Peyer's patch (tissue), 4 donors: ENCODE results near the gene HTR2C. TPM values are rescaled to one million over a fixed set of nuclear protein-coding genes. Genes with fewer than 3 reads are reported as not detected.
"Not testable (repeated sequence)": the region's sequence is repeated elsewhere in the genome, so short reads cannot be mapped to it uniquely, and the experiment has no call there.

Source experiments
- DNase-seq, 3 donors: peaks; one replicate each; pipeline ENCODE4 v3.0.0-alpha.2; 2017 to 2019
- H3K27ac ChIP-seq, 4 donors: fragments of 200-600 bp; sonication (generic); one replicate each; pipeline ENCODE4 v1.5.1; 2016 to 2019
- H3K27me3 ChIP-seq, 2 donors: fragments of 200-600 bp; sonication (generic); one replicate each; pipeline ENCODE4 v1.5.1; 2019
- H3K36me3 ChIP-seq, 3 donors: fragments of 200-600 bp; sonication (generic); one replicate each; pipeline ENCODE4 v1.5.1; 2016 to 2019
- H3K4me1 ChIP-seq, 4 donors: fragments of 200-600 bp; sonication (generic); one replicate each; pipeline ENCODE4 v1.5.1; 2016 to 2019
- H3K4me3 ChIP-seq, 4 donors: fragments of 200-600 bp; sonication (generic); 1 replicate in 3 of 4; 2 replicates in 1 of 4; pipeline ENCODE4 v1.5.1; 2016 to 2019; ENCODE audit warnings: mild to moderate bottlenecking in 1 of 4
- H3K9me3 ChIP-seq, 4 donors: fragments of 200-600 bp; sonication (generic); one replicate each; pipeline ENCODE4 v1.5.1; 2016 to 2019; ENCODE audit warnings: mild to moderate bottlenecking in 1 of 4
- POLR2A ChIP-seq, 2 donors: fragments of 450-650 bp; IDR thresholded peaks; one replicate each; pipeline ENCODE4 v1.5.1; 2017; ENCODE audit warnings: antibody characterized with exemption in 2 of 2, mild to moderate bottlenecking in 2 of 2, moderate library complexity in 2 of 2
- total RNA-seq, 4 donors: library from RNA; depleted of rRNA; stranded (reverse); fragments of >200 nt; gene quantifications; one replicate each; pipeline ENCODE4 v1.1.0, GENCODE V29; 2016
- TF ChIP-seq, protein P1 (sequence below), 6 experiments: fragments of 450-650 bp in 4 of 6; fragments of 200-600 bp in 2 of 6; sonication (generic) in 1 of 6; IDR thresholded peaks; one replicate each; pipeline ENCODE4 v1.5.1; 2017 to 2019; ENCODE audit warnings: antibody characterized with exemption in 6 of 6, mild to moderate bottlenecking in 3 of 6, moderate library complexity in 1 of 6

HTR2C gene
- total RNA-seq, 4 donors from 2014 or later: not detected

DNA sequence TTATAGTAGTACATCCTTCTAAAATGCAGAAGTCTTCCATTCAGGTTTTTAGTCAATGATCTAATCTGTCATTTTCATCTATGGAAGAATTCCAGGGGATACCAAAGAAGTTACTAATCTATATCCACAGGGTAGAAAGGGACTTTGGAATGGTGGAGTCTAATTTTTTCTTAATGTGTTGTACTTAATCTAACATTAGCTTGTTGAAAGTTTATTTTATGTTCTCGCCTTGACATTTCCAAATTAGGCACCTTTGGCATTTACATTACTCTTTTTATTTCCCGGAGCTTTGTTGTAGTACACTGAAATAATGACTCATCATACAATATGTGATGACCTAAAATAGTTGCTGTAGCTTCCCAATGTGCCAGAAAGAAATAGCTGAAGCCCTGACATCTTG, 91.5 kb downstream of the HTR2C start:
- no peak for DNase-seq
- Histone ChIP-seq H3K9me3 (no peaks in the 10 kb centered on the region), H3K4me1 (no peaks in the 10 kb centered on the region), H3K4me3 (no peak overlapping the region), H3K27me3 (no peaks in the 10 kb centered on the region), H3K36me3 (no peaks in the 10 kb centered on the region), H3K27ac (no peak overlapping the region)
- TF ChIP-seq, protein P1, sequence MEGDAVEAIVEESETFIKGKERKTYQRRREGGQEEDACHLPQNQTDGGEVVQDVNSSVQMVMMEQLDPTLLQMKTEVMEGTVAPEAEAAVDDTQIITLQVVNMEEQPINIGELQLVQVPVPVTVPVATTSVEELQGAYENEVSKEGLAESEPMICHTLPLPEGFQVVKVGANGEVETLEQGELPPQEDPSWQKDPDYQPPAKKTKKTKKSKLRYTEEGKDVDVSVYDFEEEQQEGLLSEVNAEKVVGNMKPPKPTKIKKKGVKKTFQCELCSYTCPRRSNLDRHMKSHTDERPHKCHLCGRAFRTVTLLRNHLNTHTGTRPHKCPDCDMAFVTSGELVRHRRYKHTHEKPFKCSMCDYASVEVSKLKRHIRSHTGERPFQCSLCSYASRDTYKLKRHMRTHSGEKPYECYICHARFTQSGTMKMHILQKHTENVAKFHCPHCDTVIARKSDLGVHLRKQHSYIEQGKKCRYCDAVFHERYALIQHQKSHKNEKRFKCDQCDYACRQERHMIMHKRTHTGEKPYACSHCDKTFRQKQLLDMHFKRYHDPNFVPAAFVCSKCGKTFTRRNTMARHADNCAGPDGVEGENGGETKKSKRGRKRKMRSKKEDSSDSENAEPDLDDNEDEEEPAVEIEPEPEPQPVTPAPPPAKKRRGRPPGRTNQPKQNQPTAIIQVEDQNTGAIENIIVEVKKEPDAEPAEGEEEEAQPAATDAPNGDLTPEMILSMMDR (IDR thresholded peaks at IDR 0.05): no peak

- H3K27me3 ChIP-seq, H3K27ac ChIP-seq, H3K36me3 ChIP-seq, DNase-seq, H3K4me3 ChIP-seq, H3K9me3 ChIP-seq, H3K4me1 ChIP-seq: not testable (repeated sequence)
Observed at GRCh38 chrX:114700533-114700932, 116.6 kb downstream of the HTR2C start.

DNA sequence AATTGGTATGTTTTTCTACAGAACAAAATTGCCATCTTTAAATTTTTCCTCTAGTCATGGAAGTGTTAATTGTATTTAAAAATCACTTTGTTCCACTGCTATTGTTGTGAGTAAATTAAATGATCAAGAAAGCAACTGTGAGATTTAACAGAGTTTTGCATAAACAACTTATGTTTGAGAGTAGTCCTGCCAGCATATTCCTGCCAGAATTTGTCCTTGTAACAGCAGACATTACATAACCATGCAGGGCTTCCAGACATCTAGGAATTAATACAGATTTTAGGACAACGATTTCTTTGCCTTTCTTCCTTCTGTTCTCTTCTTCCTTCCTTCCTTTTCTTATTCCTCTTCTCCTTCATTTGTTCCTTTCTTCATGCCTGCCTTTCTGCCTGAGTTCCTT, 125.5 kb downstream of the HTR2C start:
- no peaks in the 10 kb centered on the region for H3K9me3 ChIP-seq
- DNase-seq: no peak
- H3K4me3 ChIP-seq: no peak overlapping the region
- no peak for TF ChIP-seq POLR2A (IDR thresholded peaks at IDR 0.05)
- TF ChIP-seq, protein P1 (IDR thresholded peaks at IDR 0.05): no peak
- H3K4me1 ChIP-seq: no peaks in the 10 kb centered on the region
- no peaks in the 10 kb centered on the region for H3K36me3 ChIP-seq
- no peak overlapping the region for H3K27ac ChIP-seq
- H3K27me3 ChIP-seq: no peaks in the 10 kb centered on the region

- no peaks in the 10 kb centered on the region for H3K4me1 ChIP-seq
- no peak for TF ChIP-seq POLR2A (IDR thresholded peaks at IDR 0.05)
- TF ChIP-seq, protein P1 (IDR thresholded peaks at IDR 0.05): no peak
- H3K9me3 ChIP-seq: no peaks in the 10 kb centered on the region
- no peak for DNase-seq
- H3K27ac ChIP-seq: no peak overlapping the region
- H3K27me3 ChIP-seq: no peaks in the 10 kb centered on the region
- H3K36me3 ChIP-seq: no peaks in the 10 kb centered on the region
- no peak overlapping the region for H3K4me3 ChIP-seq
Observed at GRCh38 chrX:114710571-114710970, 126.7 kb downstream of the HTR2C start.

DNA sequence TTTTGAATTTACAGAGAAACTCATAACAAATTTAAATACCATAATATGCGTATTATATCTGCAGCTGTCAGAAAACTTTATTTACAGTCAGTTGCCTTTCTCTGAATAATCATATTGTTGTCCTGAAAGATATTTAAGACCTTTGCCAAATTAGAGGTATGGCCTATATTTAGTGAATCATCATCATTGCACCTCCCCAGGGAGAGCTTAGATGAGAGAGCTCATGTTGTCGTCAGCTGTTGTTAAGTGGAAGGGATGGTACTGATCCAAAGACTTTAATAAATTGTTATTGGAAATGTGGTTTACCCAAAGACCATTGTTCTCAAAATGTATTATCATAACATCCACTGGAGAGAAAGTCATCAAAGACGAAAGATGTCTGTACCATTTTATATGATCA, 128.6 kb downstream of the HTR2C start:
- no peaks in the 10 kb centered on the region for H3K4me1 ChIP-seq
- no peak for DNase-seq
- H3K27ac ChIP-seq: no peak overlapping the region
- no peak overlapping the region for H3K4me3 ChIP-seq
- H3K27me3 ChIP-seq: no peaks in the 10 kb centered on the region
- TF ChIP-seq, protein P1 (IDR thresholded peaks at IDR 0.05): no peak
- TF ChIP-seq POLR2A (IDR thresholded peaks at IDR 0.05): no peak
- H3K9me3 ChIP-seq: no peaks in the 10 kb centered on the region
- H3K36me3 ChIP-seq: no peaks in the 10 kb centered on the region

DNA sequence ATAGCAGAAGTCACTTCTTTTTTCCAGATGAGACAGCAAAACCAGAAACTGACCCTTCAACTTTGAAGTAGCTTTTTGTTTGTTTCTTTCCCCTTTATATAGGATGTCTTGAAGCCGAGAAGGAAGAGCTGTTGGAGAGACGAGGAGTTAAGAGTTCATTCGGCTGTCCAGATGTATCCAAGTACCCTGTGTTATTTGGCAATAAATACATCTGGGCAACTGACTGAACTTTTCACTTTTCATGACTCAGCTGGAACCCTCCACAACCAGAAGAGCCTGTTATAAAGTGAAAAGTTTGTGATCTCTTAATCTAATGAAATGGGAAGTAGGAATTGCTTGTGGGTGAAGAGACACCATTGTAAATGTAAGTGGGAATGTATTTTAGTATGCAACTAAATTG, 131.2 kb downstream of the HTR2C start:
- no peaks in the 10 kb centered on the region for H3K36me3 ChIP-seq
- H3K27me3 ChIP-seq: no peaks in the 10 kb centered on the region
- no peak overlapping the region for H3K27ac ChIP-seq
- no peak overlapping the region for H3K4me3 ChIP-seq
- no peak for DNase-seq
- no peaks in the 10 kb centered on the region for H3K4me1 ChIP-seq
- no peaks in the 10 kb centered on the region for H3K9me3 ChIP-seq
- TF ChIP-seq, protein P1 (IDR thresholded peaks at IDR 0.05): no peak
- TF ChIP-seq POLR2A (IDR thresholded peaks at IDR 0.05): no peak
